Spinal cord (tissue), 10 donors: ENCODE results near the gene LY6G6F. TPM values are rescaled to one million over a fixed set of nuclear protein-coding genes. Genes with fewer than 3 reads are reported as not detected.

ENCODE experiments used
- DNase-seq, 6 donors: peaks; one replicate each; pipeline versions ENCODE4 v3.0.0 to v3.0.0-alpha.2; 2013 to 2015; ENCODE audit warnings: low spot score in 6 of 6, low read depth in 4 of 6
- H3K27ac ChIP-seq: one replicate; pipeline ENCODE4 v1.5.1; 2013; ENCODE audit warnings: low read depth, low read length, control low read depth
- H3K27me3 ChIP-seq: one replicate; pipeline ENCODE4 v1.6.1; 2013; ENCODE audit warnings: low read length; ENCODE audit not compliant: control insufficient read depth, insufficient read depth
- H3K36me3 ChIP-seq: one replicate; pipeline ENCODE4 v1.6.1; 2013; ENCODE audit warnings: low read length; ENCODE audit not compliant: control insufficient read depth, insufficient read depth
- H3K4me1 ChIP-seq: one replicate; pipeline ENCODE4 v1.6.1; 2013; ENCODE audit warnings: low read length; ENCODE audit not compliant: control insufficient read depth, insufficient read depth
- H3K4me3 ChIP-seq: one replicate; pipeline ENCODE4 v1.5.1; 2013; ENCODE audit warnings: low read depth, low read length, control low read depth
- H3K9me3 ChIP-seq: one replicate; pipeline ENCODE4 v1.6.1; 2013; ENCODE audit warnings: low read length; ENCODE audit not compliant: control insufficient read depth, insufficient read depth
- WGBS: methylation state at CpG from one replicate; pipeline ENCODE4 v1.1.5; 2013; ENCODE audit warnings: missing lambda C conversion rate; ENCODE audit not compliant: insufficient coverage; 5-methylcytosine and 5-hydroxymethylcytosine counted together
- polyA plus RNA-seq, 2 donors: library from polyadenylated mRNA; unstranded; fragments of 120-200 nt; gene quantifications; one replicate each; pipeline ENCODE4 v1.2.1, GENCODE V29; 2013; ENCODE audit not compliant: insufficient read length in 2 of 2
- total RNA-seq, 2 donors: library from RNA; depleted of rRNA in 1 of 2; stranded (reverse); fragments of 120-200 nt in 1 of 2; fragments of >200 nt in 1 of 2; gene quantifications; one replicate each; pipeline versions ENCODE4 v1.2.3 to v1.2.4, GENCODE V29; 2013 to 2014
- donor health status: healthy.

LY6G6F gene
- total and polyA plus RNA-seq, 4 donors, result 0.27 to 0.30 TPM; not detected in 2

DNA sequence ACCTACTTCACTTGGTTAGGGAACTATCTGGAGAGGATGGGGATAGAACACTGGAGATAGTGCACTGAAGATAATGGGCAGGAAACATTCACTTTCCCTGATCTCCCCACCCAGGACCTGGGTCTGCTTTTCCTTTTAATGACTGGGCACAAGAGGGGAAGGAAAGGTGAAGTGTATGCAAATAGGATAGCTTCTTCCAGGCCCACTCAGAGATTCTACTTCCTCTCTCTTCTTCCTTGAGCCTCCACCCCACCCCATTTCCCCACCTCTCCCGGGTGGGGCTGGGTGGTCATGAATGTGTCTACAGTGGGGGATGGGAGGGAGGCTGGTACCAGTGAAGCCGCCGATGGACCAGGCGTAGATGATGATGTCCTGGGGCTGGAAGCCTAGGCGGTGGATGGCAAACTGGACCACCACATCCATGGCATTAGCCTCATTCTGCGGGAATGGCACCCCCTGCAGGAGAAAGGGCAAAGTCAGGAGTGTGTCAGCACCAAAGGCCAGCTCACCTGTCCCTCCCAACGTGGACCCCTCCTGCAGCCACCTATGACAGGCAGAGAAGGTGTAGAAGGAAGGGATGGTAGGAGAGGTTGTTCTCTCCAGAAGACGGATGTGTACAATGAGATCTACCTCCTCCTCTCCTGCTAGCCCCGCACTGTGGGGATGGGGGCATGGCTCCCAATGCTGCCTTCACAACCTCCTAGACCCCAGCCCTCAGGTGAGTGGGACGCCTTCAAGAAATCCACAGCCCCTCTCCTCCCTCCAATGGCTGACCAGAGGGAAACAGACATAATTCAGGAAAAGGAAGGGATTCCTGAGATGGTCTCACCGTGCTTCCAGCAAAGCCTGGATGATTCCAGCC is 17.2 kb upstream of the LY6G6F start:
- WGBS, result 85% methylated on average over 7 of the region's 11 CpGs
- no peak overlapping the region for H3K27ac ChIP-seq
- no peaks in the 10 kb centered on the region for H3K9me3 ChIP-seq
- no peak overlapping the region for H3K4me3 ChIP-seq
- no peaks in the 10 kb centered on the region for H3K4me1 ChIP-seq
- H3K36me3 ChIP-seq, result peaks cover 90% of the 10 kb centered on the region
- no peaks in the 10 kb centered on the region for H3K27me3 ChIP-seq
- DNase-seq, result no peak

DNA sequence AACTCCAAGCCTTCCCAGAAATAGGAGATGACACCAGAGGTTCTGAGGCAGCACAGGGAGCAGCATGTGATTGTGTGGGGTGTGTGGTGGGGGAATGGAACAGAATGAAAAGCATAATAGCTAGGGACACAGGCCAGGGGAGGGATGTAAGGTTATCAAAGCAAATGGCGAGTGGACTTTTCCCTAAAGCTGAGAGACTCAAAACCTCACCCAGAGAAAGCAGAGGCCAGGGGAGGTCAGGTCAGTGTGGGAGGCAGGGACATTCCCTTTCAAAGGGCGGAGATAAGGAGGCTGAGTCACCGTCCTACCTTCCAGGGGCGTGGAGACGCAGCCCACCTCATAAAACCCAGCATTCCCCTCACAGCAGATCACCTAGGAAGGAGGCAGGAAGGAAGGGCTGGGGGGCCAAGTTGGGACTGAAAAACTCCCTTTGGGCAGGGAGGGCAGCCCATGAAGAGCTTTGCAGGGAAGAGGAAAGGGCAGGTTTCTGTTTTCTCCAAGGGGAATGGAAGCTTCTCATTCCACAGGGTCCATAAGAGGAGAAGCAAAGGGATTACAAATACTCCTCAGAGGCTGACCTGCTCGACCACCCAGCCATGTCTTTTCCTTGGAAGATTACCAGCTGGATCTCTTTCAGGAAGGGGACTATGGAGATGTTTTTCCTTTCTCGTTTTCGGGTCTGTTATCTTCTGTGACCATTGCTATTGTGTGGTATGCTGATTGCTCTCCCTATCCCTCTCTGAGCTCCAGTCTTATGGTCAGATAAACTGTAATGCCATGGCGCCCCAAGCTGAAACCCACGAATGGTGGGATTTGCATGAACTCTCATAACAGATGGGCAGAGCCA is 16.2 kb upstream of the LY6G6F start:
- Histone ChIP-seq H3K36me3 (peaks cover 94% of the 10 kb centered on the region), H3K27me3 (no peaks in the 10 kb centered on the region), H3K9me3 (no peaks in the 10 kb centered on the region), H3K27ac (no peak overlapping the region), H3K4me1 (no peaks in the 10 kb centered on the region), H3K4me3 (no peak overlapping the region)
- DNase-seq, result no peak
- WGBS, result 58% methylated on average over 3 of the region's 10 CpGs

DNA sequence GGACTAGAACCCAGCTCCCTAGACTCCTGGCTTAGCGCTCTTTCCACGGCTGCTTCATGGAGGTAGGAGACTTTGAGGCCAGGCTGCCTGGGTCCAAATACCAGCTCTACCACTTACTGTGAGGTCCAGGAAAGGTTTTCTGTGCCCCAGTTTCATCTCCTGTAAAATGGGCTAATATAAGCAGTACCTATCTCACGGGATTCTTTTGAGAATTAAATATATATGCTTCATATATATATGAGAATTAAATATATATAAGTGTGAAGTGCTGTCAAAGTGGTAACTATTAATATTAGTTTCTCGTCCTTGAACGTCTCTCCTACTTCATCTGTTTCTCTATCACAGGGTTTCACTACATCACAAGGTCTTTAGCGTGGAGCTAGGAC is 15.6 kb upstream of the LY6G6F start:
- no peak overlapping the region for H3K27ac ChIP-seq
- no peak overlapping the region for H3K4me3 ChIP-seq
- DNase-seq, result no peak
- no peaks in the 10 kb centered on the region for H3K27me3 ChIP-seq
- 92% methylated on average over 2 of the region's 6 CpGs for WGBS
- H3K36me3 ChIP-seq, result peaks cover 94% of the 10 kb centered on the region
- no peaks in the 10 kb centered on the region for H3K4me1 ChIP-seq
- no peaks in the 10 kb centered on the region for H3K9me3 ChIP-seq

DNA sequence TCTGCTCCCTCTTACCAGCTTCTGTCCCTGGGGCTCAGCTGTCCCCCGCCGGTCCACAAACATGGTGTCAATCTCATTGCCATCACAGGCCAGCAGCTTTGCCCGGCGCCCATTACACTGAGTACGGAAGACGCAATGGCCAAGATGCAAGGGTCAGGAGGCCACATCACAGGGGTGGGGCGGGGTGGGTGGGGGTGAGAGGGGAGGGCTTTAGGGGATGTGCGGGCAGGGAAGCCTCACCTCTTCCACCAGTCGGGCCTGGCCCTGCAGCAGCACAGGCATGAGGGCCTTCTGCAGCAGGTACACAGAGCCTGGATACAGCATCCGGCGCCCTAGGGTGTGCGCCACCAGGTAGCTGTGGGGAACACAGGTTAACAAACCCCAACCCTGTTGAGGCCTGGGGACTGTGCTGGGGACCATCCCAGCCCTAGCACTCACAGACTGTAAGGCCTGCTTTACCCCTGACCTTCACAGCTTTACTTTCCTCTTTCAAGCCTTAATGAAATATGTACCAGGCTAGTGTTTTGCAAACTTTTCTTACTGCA is 15.0 kb upstream of the LY6G6F start:
- Histone ChIP-seq H3K27ac (no peak overlapping the region), H3K9me3 (no peaks in the 10 kb centered on the region), H3K27me3 (no peaks in the 10 kb centered on the region), H3K36me3 (peaks cover 94% of the 10 kb centered on the region), H3K4me1 (no peaks in the 10 kb centered on the region), H3K4me3 (no peak overlapping the region)
- WGBS, result 87% methylated on average over 5 of the region's 12 CpGs
- no peak for DNase-seq

DNA sequence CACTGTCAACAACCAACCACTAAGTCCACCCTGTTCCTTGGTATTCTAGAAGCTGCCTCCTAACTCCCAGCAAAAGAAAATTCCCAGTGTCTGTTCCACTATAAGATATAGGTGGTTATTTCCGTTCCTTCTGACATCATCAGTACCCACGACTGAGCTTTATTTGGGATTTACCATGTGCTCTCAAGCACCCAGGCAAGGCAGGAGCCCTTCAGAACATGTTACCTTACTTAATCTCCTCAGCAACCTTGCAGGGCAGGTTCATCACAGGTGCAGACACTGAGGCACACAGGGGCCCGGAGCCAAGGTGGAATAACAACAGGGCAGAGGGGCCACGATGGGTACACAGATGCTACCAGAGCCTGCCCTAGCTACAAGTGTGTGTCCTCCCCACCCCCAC is 14.3 kb upstream of the LY6G6F start:
- H3K4me1 ChIP-seq, result no peaks in the 10 kb centered on the region
- 81% methylated on average over 3 of the region's 4 CpGs for WGBS
- DNase-seq, result no peak
- no peaks in the 10 kb centered on the region for H3K9me3 ChIP-seq
- no peak overlapping the region for H3K4me3 ChIP-seq
- H3K36me3 ChIP-seq, result peaks cover 91% of the 10 kb centered on the region
- H3K27me3 ChIP-seq, result no peaks in the 10 kb centered on the region
- no peak overlapping the region for H3K27ac ChIP-seq

DNA sequence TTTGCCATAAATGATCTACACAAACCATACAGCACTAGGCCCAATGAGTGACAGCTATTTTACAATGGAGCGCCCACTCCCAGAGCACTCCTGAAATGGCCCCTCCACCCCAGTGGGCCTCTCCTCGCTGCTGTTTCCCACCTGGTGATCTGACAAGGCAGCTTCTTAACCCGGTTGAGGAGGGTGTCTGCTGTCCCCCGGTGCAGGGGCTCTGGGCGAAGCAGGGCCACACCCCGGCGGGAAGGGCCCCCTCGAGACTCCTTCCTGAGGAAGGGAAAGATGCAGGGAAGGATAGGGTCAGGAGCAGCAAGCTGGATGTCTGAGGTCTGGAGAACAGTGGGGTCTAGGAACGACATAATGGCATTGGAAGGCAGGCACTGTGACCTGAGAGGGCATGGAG is 13.8 kb upstream of the LY6G6F start:
- no peak overlapping the region for H3K4me3 ChIP-seq
- H3K27ac ChIP-seq, result no peak overlapping the region
- peaks cover 89% of the 10 kb centered on the region for H3K36me3 ChIP-seq
- no peaks in the 10 kb centered on the region for H3K4me1 ChIP-seq
- H3K9me3 ChIP-seq, result no peaks in the 10 kb centered on the region
- no peaks in the 10 kb centered on the region for H3K27me3 ChIP-seq
- no peak for DNase-seq
- WGBS, result 88% methylated on average over 9 of the region's 9 CpGs

DNA sequence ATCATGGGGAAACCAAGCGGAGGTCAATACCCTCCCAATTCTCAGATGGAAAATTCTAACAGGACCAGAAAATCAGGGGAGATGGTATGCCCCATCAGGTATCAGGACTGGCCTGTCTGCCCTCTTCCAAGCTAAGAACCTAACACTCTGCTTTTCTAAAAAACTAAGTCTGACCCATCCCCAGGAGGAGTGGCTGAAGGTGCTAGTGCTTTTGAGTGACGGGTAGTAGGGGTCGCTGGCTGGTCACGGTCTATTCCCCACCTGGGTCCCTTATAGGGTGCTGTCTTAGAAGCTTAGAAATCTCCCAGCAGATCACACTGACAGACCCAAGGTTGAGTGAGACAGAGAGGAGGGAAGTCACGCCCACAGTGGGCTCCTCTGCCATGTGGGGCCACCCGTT is 13.1 kb upstream of the LY6G6F start:
- WGBS, result 80% methylated on average over 1 of the region's 6 CpGs
- Histone ChIP-seq H3K9me3 (no peaks in the 10 kb centered on the region), H3K27ac (no peak overlapping the region), H3K4me1 (no peaks in the 10 kb centered on the region), H3K36me3 (peaks cover 85% of the 10 kb centered on the region), H3K4me3 (no peak overlapping the region), H3K27me3 (no peaks in the 10 kb centered on the region)
- DNase-seq, result no peak

DNA sequence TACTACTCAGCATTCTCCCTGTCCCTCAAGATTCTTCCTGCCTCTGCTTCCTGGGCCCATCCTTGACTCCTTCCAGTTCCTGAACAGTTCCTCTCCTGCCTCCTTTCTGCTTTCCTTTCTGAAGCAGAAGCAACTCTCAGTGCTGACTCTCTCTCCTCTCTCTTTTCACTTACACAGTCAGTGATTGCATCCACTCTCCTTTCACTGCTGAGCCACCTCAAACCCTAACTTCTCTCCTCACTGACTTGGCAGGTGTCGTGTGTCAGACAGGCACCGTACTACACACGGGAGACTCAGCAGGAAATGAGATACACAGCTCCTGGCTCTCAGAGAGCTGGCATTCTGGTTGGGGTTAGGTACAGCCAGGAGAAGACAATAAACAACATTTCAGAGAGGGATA is 9.1 kb upstream of the LY6G6F start:
- no peak overlapping the region for H3K4me3 ChIP-seq
- no peaks in the 10 kb centered on the region for H3K27me3 ChIP-seq
- WGBS, result 67% methylated on average over 1 of the region's 3 CpGs
- peaks cover 14% of the 10 kb centered on the region for H3K4me1 ChIP-seq
- H3K9me3 ChIP-seq, result no peaks in the 10 kb centered on the region
- no peak for DNase-seq
- H3K36me3 ChIP-seq, result peaks cover 67% of the 10 kb centered on the region
- no peak overlapping the region for H3K27ac ChIP-seq

DNA sequence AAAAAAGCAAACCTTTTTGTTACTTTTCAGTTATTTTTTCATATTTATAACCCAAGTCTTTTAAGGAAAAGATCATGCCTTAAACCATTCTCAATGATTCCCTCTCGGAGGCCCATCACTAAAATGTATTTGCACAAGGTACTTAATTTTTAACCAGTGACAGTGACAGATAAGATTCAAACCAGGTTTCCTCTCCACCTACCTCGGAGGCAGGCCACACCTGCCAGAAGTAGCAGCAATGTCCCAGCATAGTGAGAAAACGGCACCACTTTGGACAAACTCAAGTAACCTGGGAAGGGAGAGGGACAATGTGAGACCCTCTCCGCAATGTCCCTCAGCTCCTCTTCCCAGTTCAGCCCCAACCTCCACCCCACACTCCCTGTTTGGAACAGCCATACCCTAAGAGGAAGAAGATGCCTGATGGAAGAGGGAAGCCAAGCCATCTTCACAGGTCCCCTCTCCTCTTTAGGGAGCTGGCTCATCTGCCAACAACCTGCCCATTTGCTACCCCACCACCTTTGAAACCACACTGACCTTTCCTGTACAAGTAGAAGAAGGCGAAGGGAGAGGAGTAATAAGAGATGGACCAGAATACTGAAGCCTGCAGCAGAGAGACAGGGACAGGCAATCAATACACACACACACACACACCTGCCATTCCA is 5.8 kb upstream of the LY6G6F start:
- Histone ChIP-seq H3K27me3 (no peaks in the 10 kb centered on the region), H3K36me3 (peaks cover 36% of the 10 kb centered on the region), H3K9me3 (no peaks in the 10 kb centered on the region), H3K4me3 (no peak overlapping the region), H3K27ac (no peak overlapping the region), H3K4me1 (peaks cover 22% of the 10 kb centered on the region)
- WGBS, result 100% methylated on average over 1 of the region's 5 CpGs
- DNase-seq, result no peak
